GM12874 (cell line): ENCODE data around the gene DHX15.

Experiments
- CTCF ChIP-seq: IDR thresholded peaks from 2 replicates; pipeline ENCODE4 v1.5.1; 2011; ENCODE audit warnings: low read depth, mild to moderate bottlenecking, control low read depth, low read length, moderate library complexity; ENCODE audit not compliant: insufficient read depth

The DHX15 gene

DNA sequence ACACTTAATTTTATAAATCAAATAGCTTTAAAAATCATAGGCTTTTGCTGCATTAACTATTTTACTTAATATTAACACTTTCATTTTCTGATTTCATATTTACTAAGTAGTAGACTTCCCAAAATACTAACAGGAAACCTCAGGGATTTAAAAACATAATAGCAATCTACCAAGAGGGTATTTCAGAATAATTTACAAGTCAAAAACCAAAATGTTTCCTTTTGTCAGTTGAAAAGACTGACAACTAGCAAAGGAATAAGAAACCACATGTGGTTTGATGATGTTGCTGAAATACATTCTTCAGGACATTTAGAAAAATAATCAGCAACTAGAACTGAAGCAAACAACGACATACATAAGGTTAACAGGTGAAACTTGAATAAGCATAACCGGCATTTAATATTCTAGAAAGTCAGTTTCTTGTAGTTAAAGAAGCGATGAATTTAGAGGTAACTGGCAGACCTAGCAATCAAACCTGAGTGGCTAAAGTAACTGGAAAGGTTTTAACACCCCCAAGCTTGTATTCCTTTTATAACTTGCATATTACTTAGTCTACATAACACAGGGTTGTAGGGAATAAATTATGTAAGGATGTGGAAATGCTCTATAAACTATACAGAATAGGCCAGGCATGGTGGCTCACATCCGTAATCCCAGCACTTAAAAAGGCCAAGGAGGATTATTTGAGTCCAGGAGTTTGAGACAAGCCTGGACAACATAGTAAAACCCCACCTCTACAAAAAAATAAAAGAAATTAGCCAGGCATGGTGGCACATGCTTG lies 40.0 kb downstream of the DHX15 start:
- TF ChIP-seq CTCF = no peak

DNA sequence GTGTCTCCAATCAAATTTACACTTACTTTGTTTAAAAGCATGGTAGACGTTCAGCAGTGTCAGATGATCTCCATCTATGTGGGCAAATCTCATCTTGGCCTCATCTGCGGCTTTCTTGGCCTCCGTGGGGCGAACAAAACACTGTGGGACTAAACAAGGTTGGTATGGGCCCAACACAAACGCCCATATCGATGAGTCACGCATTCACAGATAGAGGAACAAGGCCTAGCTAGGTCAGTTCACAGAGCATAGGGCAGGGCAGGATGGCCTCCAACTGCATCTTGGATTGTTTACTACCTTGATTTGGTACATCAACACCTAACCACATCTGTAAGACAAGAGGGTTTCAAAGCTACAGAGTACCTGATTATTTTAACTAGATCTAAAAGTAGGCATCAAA lies 47.3 kb downstream of the DHX15 start:
- no peak for TF ChIP-seq CTCF

- no peak for TF ChIP-seq CTCF
Observed at GRCh38 chr4:24535399-24535798, 49.0 kb downstream of the DHX15 start.

GRCh38 chr4:24533364-24533763 lies 51.0 kb downstream of the DHX15 start:
- no peak for TF ChIP-seq CTCF

- TF ChIP-seq CTCF = no peak
Observed at GRCh38 chr4:24529555-24529954, 54.8 kb downstream of the DHX15 start.

DNA sequence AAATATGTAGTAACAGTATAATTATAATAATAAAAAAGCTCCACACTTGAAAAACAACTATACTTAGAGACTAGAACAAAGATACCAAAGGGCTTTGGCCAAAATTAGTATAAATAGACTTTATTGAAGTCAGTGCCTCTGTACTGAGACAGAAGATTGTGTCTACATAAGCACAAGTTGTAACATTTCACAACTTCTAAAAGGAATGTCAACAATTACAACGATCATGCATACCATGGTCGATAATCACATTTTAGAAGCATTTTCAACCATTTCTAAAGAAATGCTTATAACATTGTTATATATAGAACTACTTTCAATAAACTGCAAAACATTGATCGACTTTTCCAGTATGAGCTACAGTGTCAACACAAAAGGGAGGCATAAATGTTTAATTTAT lies 57.0 kb downstream of the DHX15 start:
- no peak for TF ChIP-seq CTCF

DNA sequence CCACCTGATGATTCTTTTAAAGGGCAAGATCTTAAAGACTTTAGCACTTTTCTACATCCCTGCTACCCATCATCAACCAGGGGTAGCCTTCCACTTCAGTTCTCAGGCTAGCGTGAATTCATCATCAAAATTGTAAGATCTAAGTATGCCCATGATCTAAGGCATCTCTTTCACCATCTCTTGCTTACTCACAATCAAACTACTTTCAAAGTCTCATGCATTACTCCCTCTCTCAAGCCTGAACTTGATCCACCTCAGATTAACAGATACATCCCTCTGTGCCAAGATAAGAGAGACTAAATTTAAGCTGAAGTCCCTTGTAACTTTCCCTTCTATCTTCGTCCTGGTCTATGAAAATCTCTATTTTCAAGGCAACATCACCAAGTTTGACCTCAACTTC lies 62.8 kb downstream of the DHX15 start:
- TF ChIP-seq CTCF = no peak
